GM19324 (cell line): Measurements from ENCODE around the gene KRT32.

Source experiments
- ATAC-seq: cut with Tn5 transposase; IDR thresholded peaks from one replicate; pipeline ENCODE4 v1.9.1; 2021; ENCODE audit warnings: mild to moderate bottlenecking, moderate library complexity; ENCODE audit not compliant: unreplicated experiment, low FRiP score

Gene KRT32

GRCh38 chr17:41466988-41467387 lies at the start of gene KRT32:
TSS of gene KRT32 (minus strand) at chr17:41467386. CDS start at chr17:41467325, 61 bp downstream.
- ATAC-seq, result no peak

- ATAC-seq, result no peak
Measured at GRCh38 chr17:41516830-41517283, 49.7 kb upstream of the KRT32 start.

- ATAC-seq, result no peak
Measured at GRCh38 chr17:41516147-41516829, 49.1 kb upstream of the KRT32 start.

GRCh38 chr17:41513168-41513547 lies 46.0 kb upstream of the KRT32 start:
- ATAC-seq, result no peak

GRCh38 chr17:41512546-41513167 lies 45.5 kb upstream of the KRT32 start:
- no peak for ATAC-seq

GRCh38 chr17:41511716-41512115 lies 44.5 kb upstream of the KRT32 start:
- ATAC-seq, result no peak

- no peak for ATAC-seq
Measured at GRCh38 chr17:41511116-41511515, 43.9 kb upstream of the KRT32 start.

- ATAC-seq, result no peak
Measured at GRCh38 chr17:41510251-41511065, 43.3 kb upstream of the KRT32 start.

GRCh38 chr17:41507315-41507880 lies 40.2 kb upstream of the KRT32 start:
- no peak for ATAC-seq

- ATAC-seq, result no peak
Measured at GRCh38 chr17:41505809-41506767, 38.9 kb upstream of the KRT32 start.

- ATAC-seq, result no peak
Measured at GRCh38 chr17:41505007-41505808, 38.0 kb upstream of the KRT32 start, which contains the start of gene KRT13. TSS of gene KRT13 (minus strand) at chr17:41505612. CDS start at chr17:41505550, 62 bp downstream.

- ATAC-seq, result no peak
Measured at GRCh38 chr17:41504246-41504977, 37.2 kb upstream of the KRT32 start.

- ATAC-seq, result no peak
Measured at GRCh38 chr17:41503202-41503601, 36.0 kb upstream of the KRT32 start.

- no peak for ATAC-seq
Measured at GRCh38 chr17:41500131-41500911, 33.1 kb upstream of the KRT32 start.

GRCh38 chr17:41499714-41500113 lies 32.5 kb upstream of the KRT32 start:
- ATAC-seq, result no peak

- ATAC-seq, result no peak
Measured at GRCh38 chr17:41498276-41498675, 31.1 kb upstream of the KRT32 start.

GRCh38 chr17:41496803-41497484 lies 29.8 kb upstream of the KRT32 start:
- no peak for ATAC-seq
